Tibial nerve (tissue), 4 donors: ENCODE results near the gene TEX35. TPM values are rescaled to one million over a fixed set of nuclear protein-coding genes. Genes with fewer than 3 reads are reported as not detected.

Source experiments
- DNase-seq, 2 donors: peaks; one replicate each; pipeline ENCODE4 v3.0.0-alpha.2; 2019; ENCODE audit warnings: low spot score in 2 of 2
- H3K27ac ChIP-seq, 4 donors: fragments of 200-600 bp; sonication (generic) in 3 of 4; one replicate each; pipeline ENCODE4 v1.5.1; 2017 to 2019; ENCODE audit warnings: mild to moderate bottlenecking in 1 of 4
- H3K27me3 ChIP-seq, 2 donors: fragments of 200-600 bp; sonication (generic) in 1 of 2; one replicate each; pipeline versions ENCODE4 v1.5.1 to v1.6.0; 2017 to 2019
- H3K36me3 ChIP-seq, 3 donors: fragments of 200-600 bp; sonication (generic); one replicate each; pipeline ENCODE4 v1.5.1; 2018 to 2019
- H3K4me1 ChIP-seq, 4 donors: fragments of 200-600 bp; sonication (generic) in 3 of 4; one replicate each; pipeline ENCODE4 v1.5.1; 2017 to 2019
- H3K4me3 ChIP-seq, 4 donors: fragments of 200-600 bp; sonication (generic) in 3 of 4; one replicate each; pipeline ENCODE4 v1.5.1; 2017 to 2019; ENCODE audit warnings: mild to moderate bottlenecking in 1 of 4, moderate library complexity in 1 of 4
- H3K9me3 ChIP-seq, 4 donors: fragments of 200-600 bp; sonication (generic) in 3 of 4; one replicate each; pipeline ENCODE4 v1.5.1; 2017 to 2019
- CTCF ChIP-seq, 5 experiments: fragments of 200-600 bp in 3 of 5; fragments of 450-650 bp in 2 of 5; sonication (generic) in 3 of 5; IDR thresholded peaks; one replicate each; pipeline ENCODE4 v1.5.1; 2016 to 2019; ENCODE audit warnings: antibody characterized with exemption in 5 of 5, mild to moderate bottlenecking in 3 of 5, moderate library complexity in 2 of 5
- EP300 ChIP-seq, 2 donors: sonication (generic); formaldehyde crosslinking; IDR thresholded peaks; one replicate each; pipeline ENCODE4 v1.6.1; 2017; ENCODE audit warnings: antibody characterized with exemption in 2 of 2, mild to moderate bottlenecking in 1 of 2
- POLR2A ChIP-seq, 2 donors: fragments of 450-650 bp; IDR thresholded peaks; one replicate each; pipeline ENCODE4 v1.6.1; 2017; ENCODE audit warnings: antibody characterized with exemption in 2 of 2, mild to moderate bottlenecking in 2 of 2, moderate library complexity in 2 of 2
- WGBS, 2 donors: methylation state at CpG; one replicate each; pipeline ENCODE4 v1.1.5; 2018; 5-methylcytosine and 5-hydroxymethylcytosine counted together
- total RNA-seq, 4 donors: library from RNA; depleted of rRNA; stranded (reverse); fragments of >200 nt; gene quantifications; one replicate each; pipeline ENCODE4 v1.1.0, GENCODE V29; 2016

The TEX35 gene
- total RNA-seq, 4 donors from 2014 or later: 4.2 TPM; not detected in 3

DNA sequence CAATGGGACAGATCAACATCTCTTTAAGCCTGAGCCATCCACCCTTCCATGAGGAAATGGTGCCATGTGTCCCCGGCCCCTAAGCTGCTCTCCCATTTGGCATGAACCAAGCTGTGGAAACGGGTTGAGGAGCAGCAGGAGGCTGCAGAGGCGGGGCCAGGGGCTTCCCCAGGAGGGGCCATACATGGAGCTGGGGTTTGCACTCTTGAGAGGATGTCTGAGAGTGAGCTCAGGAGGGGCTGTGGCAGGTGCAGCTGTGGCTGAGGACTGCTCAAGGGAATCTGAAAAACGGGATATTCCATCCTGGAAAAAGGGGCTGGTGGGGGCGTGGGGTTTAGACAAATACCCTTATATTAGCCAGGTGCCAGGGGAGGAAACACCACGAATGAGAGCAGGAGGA, 9.1 kb upstream of the TEX35 start:
- Histone ChIP-seq H3K4me1 (no peaks in the 10 kb centered on the region), H3K27me3 (no peaks in the 10 kb centered on the region), H3K9me3 (no peaks in the 10 kb centered on the region), H3K27ac (no peak overlapping the region), H3K4me3 (no peak overlapping the region), H3K36me3 (no peaks in the 10 kb centered on the region)
- TF ChIP-seq EP300 (IDR thresholded peaks at IDR 0.05): no peak
- TF ChIP-seq POLR2A (IDR thresholded peaks at IDR 0.05): no peak
- no peak for TF ChIP-seq CTCF (IDR thresholded peaks at IDR 0.05)
- 76 to 80% methylated on average over 5 to 6 of the region's 6 CpGs for WGBS, 2 donors
- DNase-seq: no peak

DNA sequence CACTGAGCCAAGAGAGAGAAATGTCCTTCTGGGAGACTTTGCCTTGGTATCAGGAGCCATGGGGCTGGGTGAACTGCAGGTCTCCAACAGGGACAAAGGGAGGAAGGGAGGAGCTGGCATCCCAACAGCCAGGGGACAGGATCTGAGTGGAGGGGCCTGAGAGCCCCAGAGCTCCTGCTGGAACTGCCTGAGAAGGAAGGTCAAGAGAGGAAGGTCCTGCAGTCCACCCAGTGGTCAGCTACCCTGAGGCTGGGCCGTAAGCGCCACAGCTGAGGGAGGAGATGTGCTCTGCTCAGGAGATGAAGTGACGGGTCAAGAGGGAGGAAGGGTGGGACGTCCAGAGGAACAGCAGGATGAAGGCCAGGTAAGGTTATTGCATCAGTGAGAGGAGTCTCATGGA, 8.6 kb upstream of the TEX35 start:
- Histone ChIP-seq H3K9me3 (no peaks in the 10 kb centered on the region), H3K36me3 (no peaks in the 10 kb centered on the region), H3K4me3 (no peak overlapping the region), H3K4me1 (no peaks in the 10 kb centered on the region), H3K27me3 (no peaks in the 10 kb centered on the region), H3K27ac (no peak overlapping the region)
- WGBS, 2 donors: 87 to 97% methylated on average over 4 of the region's 4 CpGs
- no peak for DNase-seq
- TF ChIP-seq CTCF (IDR thresholded peaks at IDR 0.05) (no peak), POLR2A (IDR thresholded peaks at IDR 0.05) (no peak), EP300 (IDR thresholded peaks at IDR 0.05) (no peak)

DNA sequence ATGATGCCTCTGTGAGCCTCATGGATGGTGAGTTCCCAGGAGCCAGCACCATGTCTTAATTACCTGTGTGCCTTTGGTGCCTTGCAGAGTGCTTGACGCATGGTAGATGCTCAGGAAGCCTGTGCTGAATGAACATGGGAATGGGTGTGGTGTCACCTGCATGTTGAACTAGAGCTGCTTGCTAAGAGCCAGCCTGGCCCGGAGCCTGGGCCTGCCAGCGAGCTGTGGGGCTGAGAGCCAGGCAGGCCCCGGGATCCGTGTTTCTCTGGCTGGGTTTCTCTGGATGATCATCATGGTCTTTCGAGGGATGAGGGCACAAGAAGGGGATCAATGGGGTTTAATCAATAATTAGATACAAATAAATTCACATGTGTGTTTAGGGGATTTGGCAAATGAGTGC, 6.7 kb upstream of the TEX35 start:
- no peak for TF ChIP-seq POLR2A (IDR thresholded peaks at IDR 0.05)
- no peak for TF ChIP-seq CTCF (IDR thresholded peaks at IDR 0.05)
- no peaks in the 10 kb centered on the region for H3K4me1 ChIP-seq
- no peak overlapping the region for H3K27ac ChIP-seq
- no peak for DNase-seq
- no peaks in the 10 kb centered on the region for H3K36me3 ChIP-seq
- H3K9me3 ChIP-seq: no peaks in the 10 kb centered on the region
- no peak overlapping the region for H3K4me3 ChIP-seq
- H3K27me3 ChIP-seq: no peaks in the 10 kb centered on the region
- WGBS, 2 donors: 91 to 96% methylated on average over 6 of the region's 6 CpGs

DNA sequence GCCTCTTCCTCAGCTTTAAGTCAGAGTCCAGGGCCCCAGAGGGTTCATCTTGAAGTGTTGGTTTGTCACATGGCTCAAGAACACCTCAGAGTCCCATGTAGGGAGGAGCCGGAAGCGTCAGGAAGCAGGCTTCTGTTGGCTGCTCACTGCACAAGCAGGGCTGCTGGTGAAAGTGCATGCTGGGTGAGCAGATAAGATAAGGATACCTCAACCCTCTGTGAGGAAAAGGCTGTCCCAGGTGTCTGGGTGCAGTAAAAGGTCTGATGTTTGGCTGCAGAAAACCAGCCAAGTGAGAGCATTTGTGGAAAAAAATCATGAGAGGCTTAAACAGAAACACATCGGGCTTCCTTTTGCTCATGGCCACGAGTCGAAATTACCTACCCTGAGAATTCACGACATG, 6.2 kb upstream of the TEX35 start:
- Histone ChIP-seq H3K27me3 (no peaks in the 10 kb centered on the region), H3K4me1 (no peaks in the 10 kb centered on the region), H3K36me3 (no peaks in the 10 kb centered on the region), H3K9me3 (no peaks in the 10 kb centered on the region), H3K27ac (no peak overlapping the region), H3K4me3 (no peak overlapping the region)
- TF ChIP-seq POLR2A (IDR thresholded peaks at IDR 0.05): no peak
- TF ChIP-seq CTCF (IDR thresholded peaks at IDR 0.05): no peak
- no peak for TF ChIP-seq EP300 (IDR thresholded peaks at IDR 0.05)
- no peak for DNase-seq
- WGBS, 2 donors: 91 to 92% methylated on average over 6 of the region's 6 CpGs

- Histone ChIP-seq H3K27me3 (no peaks in the 10 kb centered on the region), H3K9me3 (no peaks in the 10 kb centered on the region), H3K4me3 (no peak overlapping the region), H3K36me3 (no peaks in the 10 kb centered on the region), H3K27ac (no peak overlapping the region), H3K4me1 (no peaks in the 10 kb centered on the region)
- no peak for DNase-seq
- TF ChIP-seq POLR2A (IDR thresholded peaks at IDR 0.05) (no peak), EP300 (IDR thresholded peaks at IDR 0.05) (no peak), CTCF (IDR thresholded peaks at IDR 0.05) (no peak)
- 62 to 63% methylated on average over 5 of the region's 5 CpGs for WGBS, 2 donors
Measured at GRCh38 chr1:178509414-178510007, 3.4 kb upstream of the TEX35 start.
